Uterus (tissue), 2 donors: ENCODE results near the gene TEX47.

ENCODE experiments used
- CTCF ChIP-seq, 4 experiments: fragments of 200-600 bp in 2 of 4; fragments of 450-650 bp in 2 of 4; sonication (generic) in 2 of 4; IDR thresholded peaks; one replicate each; pipeline ENCODE4 v1.5.1; 2016 to 2019; ENCODE audit warnings: antibody characterized with exemption in 4 of 4, mild to moderate bottlenecking in 2 of 4, moderate library complexity in 1 of 4
- POLR2A ChIP-seq, 2 donors: fragments of 450-650 bp; IDR thresholded peaks; one replicate each; pipeline ENCODE4 v1.6.1; 2016; ENCODE audit warnings: antibody characterized with exemption in 2 of 2, mild to moderate bottlenecking in 1 of 2, moderate library complexity in 1 of 2

- TF ChIP-seq CTCF (IDR thresholded peaks at IDR 0.05) = no peak
- no peak for TF ChIP-seq POLR2A (IDR thresholded peaks at IDR 0.05)
Measured at GRCh38 chr7:88806280-88807037, 10.9 kb upstream of the TEX47 start.
